Hematopoietic multipotent progenitor cell treated with erythropoietin and hydrocortisone succinate and interleukin-3 and kit ligand, for 15 days (in vitro differentiated cells): ENCODE results near the gene GSDME.
A peak's percentile ranks its signal among the peaks of the same experiment; 100 is the strongest.

Experiments
- DNase-seq: peaks from one replicate; pipeline ENCODE4 v3.0.0-alpha.2; 2015; ENCODE audit warnings: low spot score

Gene GSDME

DNA sequence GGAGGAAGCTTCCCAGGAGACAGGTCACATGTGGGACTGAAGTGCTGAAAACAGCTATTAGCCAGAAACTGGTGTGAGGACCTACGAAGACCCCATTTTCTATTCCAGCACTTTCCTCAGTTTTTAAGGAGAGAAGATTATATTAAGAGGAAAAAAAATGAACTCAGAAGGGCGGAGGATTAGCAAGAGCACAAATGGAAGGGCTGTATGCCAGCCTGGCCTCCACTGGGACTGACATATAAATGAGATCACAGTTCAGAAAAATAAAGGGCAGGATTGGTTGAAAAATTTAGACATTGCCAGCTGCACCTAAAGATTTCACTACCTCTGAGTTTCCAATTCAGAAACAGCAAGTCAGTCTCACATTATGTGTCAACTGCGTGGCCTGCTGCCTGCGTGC lies 53.0 kb downstream of the GSDME start:
- no peak for DNase-seq

- no peak for DNase-seq
These were observed 54.0 kb downstream of the GSDME start for GRCh38 chr7:24703296-24703695.

DNA sequence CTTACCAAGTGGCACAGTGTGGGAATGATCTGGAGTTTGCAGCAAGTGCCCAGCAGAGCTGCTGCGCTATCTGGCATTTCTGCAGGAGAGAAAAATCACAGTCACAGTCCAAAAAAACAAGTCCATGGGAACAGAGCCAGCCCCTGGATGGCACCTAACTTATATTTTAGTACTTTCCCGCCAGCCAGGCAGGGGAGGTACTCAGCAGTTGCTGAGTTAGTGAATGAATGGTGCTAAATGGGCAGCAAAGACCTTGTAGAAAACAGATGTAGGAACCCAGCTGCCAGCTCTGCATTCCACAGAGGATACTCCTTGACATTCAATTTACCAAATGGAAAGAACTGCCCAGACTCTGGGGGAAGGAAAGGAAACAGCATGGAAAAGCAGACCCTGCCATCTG lies 54.5 kb downstream of the GSDME start:
- DNase-seq, result no peak

DNA sequence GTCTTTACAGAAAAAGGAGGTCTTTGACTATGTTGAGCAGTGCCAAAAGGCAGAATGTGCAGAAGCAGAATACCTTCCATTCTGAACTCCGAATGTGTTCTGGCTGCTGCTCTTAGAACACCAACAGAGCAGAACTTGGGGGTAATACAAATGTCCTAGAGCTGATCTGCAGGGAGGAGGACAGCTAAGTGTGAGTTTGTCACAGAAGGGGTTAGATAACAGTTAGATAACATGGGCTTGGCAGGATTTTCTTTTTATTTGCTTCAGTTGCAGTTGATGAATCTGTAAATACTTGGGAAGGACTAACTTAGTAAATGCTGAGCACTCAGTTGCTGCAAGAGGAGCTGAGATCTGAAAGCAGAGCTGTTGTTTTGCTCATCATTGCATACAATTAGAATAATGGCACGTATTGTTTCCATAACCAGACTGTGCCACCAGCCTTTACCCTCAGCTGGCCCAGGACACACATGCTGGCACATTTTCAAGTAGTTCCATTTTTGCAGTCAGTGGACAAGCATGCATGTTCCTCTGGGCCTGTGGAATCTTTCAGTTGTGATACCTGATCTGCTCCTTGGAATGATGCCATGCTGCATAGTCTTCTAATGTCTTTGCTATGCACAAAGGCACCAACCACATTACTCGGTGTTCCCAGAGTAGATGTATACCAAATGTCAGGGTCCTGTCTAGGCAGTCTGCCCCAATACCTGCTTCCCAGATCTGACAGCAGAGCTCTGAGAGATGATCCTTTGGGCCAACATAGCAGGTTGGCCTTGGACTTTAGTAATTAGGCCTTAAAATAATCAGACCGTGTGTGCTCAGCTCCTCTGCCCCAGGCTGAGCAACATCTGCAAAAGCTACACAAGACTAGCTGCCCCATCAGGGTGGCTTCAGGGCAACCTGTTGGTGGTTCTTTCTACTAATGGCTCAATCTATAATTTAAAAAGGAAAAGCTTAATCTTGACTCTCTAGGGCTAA lies 55.7 kb downstream of the GSDME start:
- DNase-seq, result no peak

GRCh38 chr7:24700521-24701260 lies 56.6 kb downstream of the GSDME start:
- DNase-seq, result no peak

DNA sequence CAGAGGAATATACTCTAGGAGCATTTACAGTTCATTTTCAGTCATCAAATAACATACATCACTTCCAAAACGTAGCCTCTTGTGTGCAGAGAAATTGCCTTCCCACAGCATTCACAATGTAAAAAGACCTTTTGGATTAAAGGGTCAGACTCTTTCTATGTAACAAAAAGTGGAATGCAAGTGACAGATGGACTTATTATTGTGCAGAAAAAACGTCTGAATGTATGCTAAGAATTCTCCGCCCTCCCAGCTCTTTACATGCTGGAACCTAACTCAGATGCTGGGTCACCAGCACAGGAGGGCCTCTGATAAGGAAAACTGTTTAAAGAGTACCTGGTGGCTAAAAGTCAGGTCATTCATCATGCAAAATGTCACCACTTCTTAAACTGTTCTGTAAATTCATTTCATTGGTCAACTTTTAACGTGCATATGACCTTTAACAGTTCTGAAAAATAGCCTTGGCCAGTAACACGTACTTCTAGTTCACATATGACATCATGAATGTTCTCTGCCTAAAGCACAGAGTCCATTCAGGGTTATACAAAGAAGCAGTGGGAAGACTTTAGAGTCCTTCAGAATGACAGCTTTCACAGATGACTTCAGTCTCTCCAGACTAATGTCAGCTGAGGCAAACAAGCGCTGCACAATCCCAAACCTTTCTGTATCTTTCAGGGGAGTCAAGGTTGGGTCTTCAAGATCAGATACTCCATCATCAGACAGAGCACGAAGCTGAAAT lies 58.6 kb downstream of the GSDME start:
- DNase-seq, result no peak

DNA sequence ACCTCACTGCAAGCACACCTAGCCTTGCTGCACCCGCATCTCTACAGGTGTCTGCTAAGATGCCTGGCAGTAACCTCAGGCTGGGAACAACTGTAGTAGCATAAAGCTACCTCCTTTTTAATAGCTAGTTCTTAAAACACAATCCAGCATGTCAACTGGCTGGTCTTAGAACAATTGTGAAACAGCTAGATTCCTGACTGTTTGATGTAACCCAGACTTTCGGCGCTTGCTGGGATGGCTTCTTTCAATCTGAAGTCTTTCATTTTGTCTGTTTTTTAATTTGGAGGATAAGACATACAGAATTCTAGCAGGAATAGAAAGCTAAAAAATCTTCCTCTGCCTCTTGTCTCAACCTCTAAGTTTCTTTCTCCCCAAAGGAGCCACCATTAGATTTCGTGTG lies 59.8 kb downstream of the GSDME start:
- no peak for DNase-seq

- no peak for DNase-seq
These were observed 64.7 kb downstream of the GSDME start for GRCh38 chr7:24692592-24692991.

GRCh38 chr7:24690251-24690650 lies 67.0 kb downstream of the GSDME start:
- no peak for DNase-seq

DNA sequence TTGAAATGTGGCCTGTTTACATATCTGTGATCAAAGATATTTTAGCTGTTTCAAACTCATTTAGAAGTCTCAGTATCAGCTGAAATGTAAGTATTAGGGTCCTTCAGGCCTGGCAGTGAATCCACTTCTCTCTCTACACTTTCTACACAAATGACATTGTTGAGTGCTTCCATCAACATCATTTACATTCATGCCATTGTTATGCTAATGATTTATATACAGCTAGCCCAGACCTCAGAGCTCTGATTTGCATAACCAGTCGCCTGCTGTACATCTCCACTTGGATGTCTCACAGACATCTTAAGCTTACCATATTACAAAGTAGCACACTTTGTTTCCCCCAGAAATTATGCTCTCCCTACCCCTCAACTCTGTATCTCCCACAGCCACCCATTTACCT lies 71.6 kb downstream of the GSDME start:
- DNase-seq, result no peak

- DNase-seq, result no peak
These were observed 86.5 kb downstream of the GSDME start for GRCh38 chr7:24670782-24671181.

DNA sequence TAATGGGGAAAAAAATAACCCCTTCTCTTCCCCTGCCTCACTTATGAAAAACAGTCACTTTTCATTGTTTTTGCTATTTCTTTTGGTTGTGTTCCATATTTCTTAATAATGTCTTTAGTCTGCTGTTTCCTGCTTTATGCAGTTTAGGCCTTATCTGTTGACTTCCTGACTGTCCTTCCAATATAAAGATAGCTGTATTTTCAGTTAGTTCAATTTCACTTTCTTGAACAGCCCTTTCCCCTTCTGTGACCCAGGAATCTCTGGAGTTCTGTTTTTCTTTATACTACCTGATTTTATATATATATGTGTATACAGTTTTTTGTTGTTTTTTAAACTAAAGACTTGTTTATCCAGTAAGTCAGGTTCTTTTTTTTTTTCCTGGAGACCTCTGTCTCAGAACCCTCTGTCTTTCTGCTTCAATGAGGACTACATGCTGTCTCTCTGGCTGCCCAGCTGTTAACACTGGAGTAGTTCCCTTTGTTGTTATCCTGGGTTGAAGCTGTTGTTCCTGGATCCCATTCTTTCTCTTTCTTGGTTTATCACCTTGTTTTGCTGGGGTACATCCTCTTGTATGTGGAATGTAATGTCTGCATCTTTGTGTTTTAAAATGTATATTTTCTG lies 87.2 kb downstream of the GSDME start:
- no peak for DNase-seq

GRCh38 chr7:24668927-24669635 lies 88.2 kb downstream of the GSDME start:
- DNase-seq, result no peak

GRCh38 chr7:24665564-24666294 lies 91.5 kb downstream of the GSDME start:
- DNase-seq, result peak; percentile 68

DNA sequence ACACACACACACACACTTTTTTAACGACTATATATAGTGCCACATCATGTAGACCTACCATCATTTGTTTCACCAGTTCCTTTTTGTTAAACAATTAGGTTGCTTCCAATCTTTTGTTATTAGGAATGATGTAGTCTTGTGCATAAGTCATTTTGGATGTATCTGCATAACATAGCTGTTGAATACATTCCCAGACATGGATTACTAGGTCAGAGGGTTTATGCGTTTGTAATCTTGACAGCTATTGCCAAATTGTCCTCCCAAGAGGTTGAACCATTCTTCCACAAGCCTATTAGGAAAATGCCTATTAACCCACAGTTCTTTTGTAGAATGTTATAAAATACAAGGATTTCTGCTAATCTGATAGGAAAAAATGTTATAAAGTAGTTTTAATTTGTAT lies 96.7 kb downstream of the GSDME start:
- no peak for DNase-seq

GRCh38 chr7:24659505-24659904 lies 97.8 kb downstream of the GSDME start:
- no peak for DNase-seq

DNA sequence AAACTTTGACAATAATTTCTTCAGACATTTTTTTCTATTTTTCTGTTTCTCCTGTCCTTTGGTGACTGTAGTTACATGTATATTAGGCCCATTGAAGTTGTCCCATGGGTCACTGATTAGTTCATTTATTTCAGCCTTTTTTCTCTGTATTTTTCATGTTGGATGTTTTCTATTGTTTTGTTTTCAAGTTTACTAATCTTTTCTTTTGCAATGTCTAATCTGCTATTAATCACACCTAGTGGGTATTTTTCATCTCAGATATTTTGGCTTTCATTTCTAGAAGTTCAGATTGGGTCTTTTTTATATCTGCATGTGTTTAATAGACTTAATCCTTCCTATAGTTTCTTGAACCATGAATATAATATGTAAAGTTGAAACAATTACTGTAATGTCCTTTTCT lies 99.3 kb downstream of the GSDME start:
- no peak for DNase-seq

GRCh38 chr7:24656608-24657007 lies 100.7 kb downstream of the GSDME start:
- DNase-seq, result no peak

DNA sequence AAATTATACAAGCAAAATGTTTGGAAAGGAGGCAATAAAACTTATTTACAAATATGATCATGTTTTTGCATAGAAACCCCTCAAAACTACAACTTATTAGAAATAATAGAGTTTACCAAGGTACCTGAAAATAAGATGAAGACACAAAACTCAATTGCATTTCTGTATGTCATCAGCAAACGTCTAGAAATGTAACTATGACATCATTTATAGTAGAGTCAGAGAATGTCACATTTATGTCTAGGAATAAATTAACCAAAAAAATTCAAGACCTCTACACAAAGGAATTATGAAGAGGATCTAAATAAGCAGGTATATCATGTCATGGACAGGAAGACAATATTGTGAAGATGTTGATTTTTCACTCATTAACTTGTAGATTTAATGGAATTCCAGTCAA lies 103.0 kb downstream of the GSDME start:
- no peak for DNase-seq

DNA sequence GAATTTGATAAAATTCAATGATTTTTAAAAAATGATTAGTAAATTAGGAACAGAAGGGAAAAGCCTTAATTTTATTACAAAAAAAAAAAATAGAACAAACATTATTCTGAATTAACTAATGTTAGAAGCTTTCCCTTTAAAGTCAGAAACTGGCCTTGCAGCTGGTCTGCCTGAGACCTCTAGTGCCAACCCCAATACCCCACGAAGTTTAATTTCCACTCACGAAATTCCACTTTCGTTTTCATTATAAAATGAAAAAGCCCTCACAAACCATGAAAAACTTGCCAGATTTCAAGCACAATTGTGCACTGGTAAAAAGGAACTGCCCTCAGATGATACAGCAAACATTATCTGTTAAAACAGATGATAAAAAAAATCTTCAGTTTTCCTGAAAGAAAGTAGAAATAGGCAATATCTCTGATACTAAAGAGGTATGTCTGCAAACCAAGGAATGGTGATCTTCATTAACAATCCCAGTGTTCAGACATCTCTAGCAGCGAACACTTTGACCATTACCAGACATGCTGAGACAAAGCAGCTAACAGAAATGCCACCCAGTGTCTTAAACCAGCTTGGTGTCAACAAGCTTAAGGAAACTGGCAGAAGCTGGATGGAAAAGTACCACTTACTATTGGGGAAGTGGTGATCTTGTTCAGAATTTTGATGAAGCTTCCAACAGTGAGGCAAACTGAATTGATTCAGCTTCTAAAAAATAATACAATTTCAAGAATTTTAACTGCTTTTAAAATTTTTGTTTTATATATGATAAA lies 103.8 kb downstream of the GSDME start:
- no peak for DNase-seq
